H1 (cell line): Measurements from ENCODE around the gene ZNF771. TPM values are rescaled to one million over a fixed set of nuclear protein-coding genes. Genes with fewer than 3 reads are reported as not detected.

ENCODE experiments used
- CTCF ChIA-PET: fragments of 300-600 bp; sonication (Branson Sonifier 250); formaldehyde crosslinking; loops from one replicate; lab custom pipeline; 2021; ENCODE audit not compliant: partially characterized antibody; lab: Charles Lee
- POLR2A ChIA-PET: fragments of 300-600 bp; sonication (Branson Sonifier 250); formaldehyde crosslinking; loops from one replicate; lab custom pipeline; 2021; ENCODE audit warnings: inconsistent platforms; ENCODE audit not compliant: partially characterized antibody; lab: Charles Lee
- DNase-seq, 2 experiments: peaks; one replicate each; pipeline versions ENCODE4 v3.0.0 to v3.0.0-alpha.2; 2010 to 2022; ENCODE audit warnings: low spot score in 2 of 2, low read depth in 1 of 2, mixed read lengths in 1 of 2
- FAIRE-seq: peaks from 2 replicates; lab custom pipeline; 2011; peaks lifted over from hg19 to GRCh38; lab: Jason Lieb, UNC
- H2AFZ ChIP-seq: 2 replicates; pipeline ENCODE4 v1.8.1; 2012; ENCODE audit warnings: low read length, inconsistent platforms
- H2AK5ac ChIP-seq: 2 replicates; pipeline ENCODE4 v1.6.1; 2013; ENCODE audit warnings: low read depth, low read length
- H2BK120ac ChIP-seq: replicated peaks from 2 replicates; pipeline ENCODE3; 2013; ENCODE audit warnings: low read depth, low read length, inconsistent platforms
- H2BK12ac ChIP-seq: 2 replicates; pipeline ENCODE4 v1.6.1; 2013; ENCODE audit warnings: low read depth, low read length
- H2BK15ac ChIP-seq: 2 replicates; pipeline ENCODE4 v1.6.1; 2013; ENCODE audit warnings: low read length
- H2BK20ac ChIP-seq: 2 replicates; pipeline ENCODE4 v1.6.1; 2013; ENCODE audit warnings: low read length
- H2BK5ac ChIP-seq: 2 replicates; pipeline ENCODE4 v1.6.1; 2013; ENCODE audit warnings: low read depth, low read length
- H3K14ac ChIP-seq: 2 replicates; pipeline ENCODE4 v1.6.1; 2013; ENCODE audit warnings: inconsistent platforms; ENCODE audit not compliant: insufficient read length
- H3K18ac ChIP-seq: 2 replicates; pipeline ENCODE4 v1.6.1; 2013; ENCODE audit warnings: low read length; ENCODE audit errors: extremely low read depth
- H3K23ac ChIP-seq: 2 replicates; pipeline ENCODE4 v1.6.1; 2013; ENCODE audit warnings: inconsistent platforms; ENCODE audit not compliant: insufficient read length
- H3K23me2 ChIP-seq: 2 replicates; pipeline ENCODE4 v1.6.1; 2013; ENCODE audit warnings: low read depth, low read length
- H3K27ac ChIP-seq: 2 replicates; pipeline ENCODE4 v1.6.1; 2011; ENCODE audit warnings: low read depth, low read length, inconsistent platforms
- H3K27me3 ChIP-seq, 4 experiments: replicated peaks in 1 of 4; 1 replicate in 1 of 4; 2 replicates in 3 of 4; pipeline versions ENCODE4 v1.6.1 to v1.8.1; 2011 to 2013; ENCODE audit warnings: low read length in 3 of 4, mild to moderate bottlenecking in 3 of 4, inconsistent platforms in 2 of 4, mixed read lengths in 2 of 4, moderate library complexity in 1 of 4; ENCODE audit not compliant: control insufficient read depth in 3 of 4, insufficient read depth in 3 of 4; ENCODE audit errors: extremely low read depth in 1 of 4
- H3K36me3 ChIP-seq, 4 experiments: 2 replicates each; pipeline versions ENCODE4 v1.6.1 to v1.8.1; 2011 to 2013; ENCODE audit warnings: mild to moderate bottlenecking in 4 of 4, low read length in 3 of 4, moderate library complexity in 2 of 4, control low read depth in 1 of 4, inconsistent platforms in 1 of 4; ENCODE audit not compliant: insufficient read depth in 4 of 4, control insufficient read depth in 2 of 4
- H3K4ac ChIP-seq: replicated peaks from 2 replicates; pipeline ENCODE3; 2013; ENCODE audit warnings: low read length, low read depth, mixed read lengths, inconsistent platforms; ENCODE audit not compliant: insufficient read length
- H3K4me1 ChIP-seq, 4 experiments: replicated peaks in 1 of 4; 1 replicate in 1 of 4; 2 replicates in 3 of 4; pipeline versions ENCODE4 v1.6.1 to v1.8.1; 2011 to 2013; ENCODE audit warnings: low read length in 3 of 4, inconsistent platforms in 2 of 4, mixed read lengths in 1 of 4; ENCODE audit not compliant: insufficient read depth in 4 of 4, control insufficient read depth in 3 of 4
- H3K4me2 ChIP-seq, 2 experiments: 2 replicates each; pipeline versions ENCODE4 v1.6.1 to v1.8.1; 2011 to 2013; ENCODE audit warnings: low read depth in 2 of 2, low read length in 2 of 2, control low read depth in 1 of 2, inconsistent platforms in 1 of 2, mild to moderate bottlenecking in 1 of 2; ENCODE audit not compliant: insufficient read depth in 1 of 2
- H3K4me3 ChIP-seq, 4 experiments: fragments of 200-600, 300-600 bp in 1 of 4; sonication (generic), shearing (Covaris generic), sonication (Bioruptor Twin) in 1 of 4; 2 replicates each; pipeline versions ENCODE4 v1.5.1 to v1.8.1; 2011 to 2016; ENCODE audit warnings: low read length in 4 of 4, low read depth in 3 of 4, control low read depth in 2 of 4, inconsistent platforms in 2 of 4, mild to moderate bottlenecking in 2 of 4, mixed read lengths in 1 of 4, moderate library complexity in 1 of 4; ENCODE audit not compliant: insufficient read depth in 2 of 4; ENCODE audit errors: extremely low read depth in 1 of 4
- H3K56ac ChIP-seq: replicated peaks from 2 replicates; pipeline ENCODE3; 2013; ENCODE audit warnings: low read depth, mild to moderate bottlenecking, mixed read lengths, low read length, inconsistent platforms; ENCODE audit not compliant: insufficient read length
- H3K79me1 ChIP-seq: 2 replicates; pipeline ENCODE4 v1.6.1; 2013; ENCODE audit warnings: low read depth, low read length, control low read depth
- H3K79me2 ChIP-seq, 2 experiments: 2 replicates each; pipeline versions ENCODE4 v1.6.1 to v1.8.1; 2012 to 2013; ENCODE audit warnings: low read length in 2 of 2, mild to moderate bottlenecking in 2 of 2, inconsistent platforms in 1 of 2; ENCODE audit not compliant: insufficient read depth in 2 of 2, control insufficient read depth in 1 of 2
- H3K9ac ChIP-seq, 4 experiments: replicated peaks in 1 of 4; 1 replicate in 1 of 4; 2 replicates in 3 of 4; pipeline versions ENCODE4 v1.6.1 to v1.8.1; 2011 to 2013; ENCODE audit warnings: low read depth in 3 of 4, low read length in 3 of 4, control low read depth in 2 of 4, mild to moderate bottlenecking in 2 of 4, moderate library complexity in 2 of 4, inconsistent platforms in 1 of 4; ENCODE audit errors: extremely low read depth in 1 of 4
- H3K9me3 ChIP-seq, 2 experiments: 2 replicates each; pipeline versions ENCODE4 v1.6.1 to v1.8.1; 2012 to 2013; ENCODE audit warnings: mild to moderate bottlenecking in 2 of 2, moderate library complexity in 2 of 2, control low read depth in 1 of 2, inconsistent platforms in 1 of 2, low read depth in 1 of 2, low read length in 1 of 2, mixed read lengths in 1 of 2; ENCODE audit not compliant: insufficient read depth in 2 of 2
- H4K20me1 ChIP-seq, 2 experiments: replicated peaks in 1 of 2; 2 replicates each; pipeline versions ENCODE3 to v1.8.1; 2011 to 2013; ENCODE audit warnings: inconsistent platforms in 2 of 2, low read length in 2 of 2, mild to moderate bottlenecking in 1 of 2; ENCODE audit not compliant: insufficient read depth in 2 of 2, control insufficient read depth in 1 of 2
- H4K5ac ChIP-seq: 2 replicates; pipeline ENCODE4 v1.6.1; 2013; ENCODE audit warnings: low read length, low read depth, mixed read lengths, inconsistent platforms; ENCODE audit not compliant: insufficient read length
- H4K8ac ChIP-seq: 2 replicates; pipeline ENCODE4 v1.8.0; 2013; ENCODE audit warnings: mild to moderate bottlenecking, moderate library complexity, low read length, inconsistent platforms; ENCODE audit not compliant: insufficient read depth; ENCODE audit errors: extremely low read depth
- H4K91ac ChIP-seq: replicated peaks from 2 replicates; pipeline ENCODE3; 2013; ENCODE audit warnings: low read length, mixed read lengths, inconsistent platforms; ENCODE audit not compliant: insufficient read length
- E2F6 ChIP-seq: IDR thresholded peaks from 2 replicates; pipeline ENCODE4 v1.6.1; 2012; ENCODE audit warnings: inconsistent platforms
- EGR1 ChIP-seq: IDR thresholded peaks from 2 replicates; pipeline ENCODE4 v1.6.1; 2011; ENCODE audit warnings: low read depth, low read length, borderline replicate concordance
- FOSL1 ChIP-seq: IDR thresholded peaks from 2 replicates; pipeline ENCODE4 v1.6.1; 2011; ENCODE audit warnings: mild to moderate bottlenecking, low read depth, low read length, moderate library complexity; ENCODE audit not compliant: insufficient read depth
- KDM4A ChIP-seq: IDR thresholded peaks from one replicate; pipeline ENCODE4 v1.7.1; 2012; ENCODE audit warnings: low read depth, mild to moderate bottlenecking, moderate library complexity, low read length, inconsistent platforms; ENCODE audit not compliant: severe bottlenecking
- MAX ChIP-seq: IDR thresholded peaks from 2 replicates; pipeline ENCODE4 v1.6.1; 2012; ENCODE audit warnings: inconsistent platforms
- RNF2 ChIP-seq: fragments of 200-900, 300-1000 bp; sonication (generic); IDR thresholded peaks from 2 replicates; pipeline ENCODE4 v1.7.1; 2016; ENCODE audit warnings: borderline replicate concordance, low read depth, mild to moderate bottlenecking, antibody characterized with exemption, low read length; ENCODE audit not compliant: poor library complexity, severe bottlenecking; ENCODE audit errors: missing control alignments
- WGBS, 2 experiments: shearing (Covaris generic) in 1 of 2; methylation state at CpG; one replicate each; pipeline versions ENCODE4 v1.1.6 to v1.1.7; 2013 to 2015; ENCODE audit warnings: low lambda C conversion rate in 2 of 2, mixed read lengths in 2 of 2, inconsistent platforms in 1 of 2, low coverage in 1 of 2, missing lambda C conversion rate in 1 of 2; ENCODE audit not compliant: insufficient replicate concordance in 2 of 2, insufficient coverage in 1 of 2, insufficient read length in 1 of 2; ENCODE audit errors: extremely low coverage in 1 of 2, missing lambda C conversion rate in 1 of 2; 5-methylcytosine and 5-hydroxymethylcytosine counted together
- polyA plus RNA-seq, 7 experiments: library from polyadenylated mRNA; depleted of rRNA in 3 of 7; stranded (reverse) in 5 of 7; unstranded in 2 of 7; fragments of >200 nt in 5 of 7; fragments of 200-250 nt in 2 of 7; gene quantifications; 1 replicate in 5 of 7; 2 replicates in 1 of 7; 4 replicates in 1 of 7; pipeline versions ENCODE4 v1.2.1 to v1.2.3, GENCODE V29; 2011 to 2013; ENCODE audit warnings: missing spikeins in 2 of 7, mixed read lengths in 2 of 7
- total RNA-seq: library from RNA; stranded (reverse); fragmentation: NEBNext Ultra II Directional; extraction: Animal tissue kit (Norgen Biotek cat#: 25700); gene quantifications from 2 replicates; pipeline ENCODE4 v1.2.1, GENCODE V29; 2021

Gene ZNF771
- total and polyA plus RNA-seq, 2 of the 8 experiments (the other 6 are each of a cell fraction or from before 2014, with no cell fraction given) = 10.6 to 15.7 TPM

GRCh38 chr16:30361180-30361579, 46.2 kb upstream of the ZNF771 start:
- peaks cover 4 to 15% of the 10 kb centered on the region in 2 experiments for H4K20me1 ChIP-seq
- H3K36me3 ChIP-seq = peaks cover 0 to 4% (median 3%) of the 10 kb centered on the region in 4 experiments; a peak in 3 of 8 replicates
- H3K9ac ChIP-seq = no peak overlapping the region
- FAIRE-seq (no peak), DNase-seq (no peak)
- no peak overlapping the region for H4K5ac ChIP-seq
- H3K4me1 ChIP-seq = peaks cover 0 to 1% (median under 1%) of the 10 kb centered on the region in 4 experiments; a peak in 5 of 7 replicates
- H2BK12ac ChIP-seq = no peak overlapping the region
- no peak overlapping the region for H2BK5ac ChIP-seq
- no peak overlapping the region for H2BK20ac ChIP-seq
- no peak overlapping the region for H2AFZ ChIP-seq
- H3K79me1 ChIP-seq = peaks cover 2% of the 10 kb centered on the region; the same call in 1 of the 2 replicates
- H3K79me2 ChIP-seq = no peaks in the 10 kb centered on the region; a peak in 1 of 4 replicates
- no peak overlapping the region for H3K23ac ChIP-seq
- no peak overlapping the region for H4K8ac ChIP-seq
- no peak overlapping the region for H3K14ac ChIP-seq
- H2BK15ac ChIP-seq = no peak overlapping the region
- no peak for TF ChIP-seq FOSL1
- no peak for TF ChIP-seq RNF2
- TF ChIP-seq E2F6 = no peak
- no peak for TF ChIP-seq EGR1
- no peak for TF ChIP-seq MAX
- TF ChIP-seq KDM4A = no peak
- ChIA-PET POLR2A (interaction anchor here (7.9 kb wide), 1 partner anchor 8 kb away, joined by 79 read pairs; the partner anchor contains the start of gene TBC1D10B), CTCF (interaction anchor here (1.7 kb wide), 2 partner anchors 10 to 38 kb away, joined by 3 to 4 read pairs; no protein-coding TSS in a partner anchor)
- no peak overlapping the region for H3K27ac ChIP-seq
- H3K23me2 ChIP-seq = no peaks in the 10 kb centered on the region
- no peak overlapping the region for H3K4me2 ChIP-seq
- no peak overlapping the region for H3K4me3 ChIP-seq
- no peak overlapping the region for H4K91ac ChIP-seq
- no peaks in the 10 kb centered on the region for H3K27me3 ChIP-seq
- H2BK120ac ChIP-seq = no peak overlapping the region
- H3K4ac ChIP-seq = no peak overlapping the region
- 92% methylated on average over 7 of the region's 7 CpGs; no CpG with 5 or more reads in 1 of the 2 experiments for WGBS, 2 experiments
- no peak overlapping the region for H3K56ac ChIP-seq
- H3K9me3 ChIP-seq = no peaks in the 10 kb centered on the region
- no peak overlapping the region for H2AK5ac ChIP-seq
- no peak overlapping the region for H3K18ac ChIP-seq
